GM12892 (cell line): Measurements from ENCODE around the gene SUMF2.

Experiments used
- POLR2A ChIP-seq: IDR thresholded peaks from 2 replicates; pipeline ENCODE4 v1.6.1; 2011; ENCODE audit warnings: low read depth, low read length, control low read depth
- TAF1 ChIP-seq: IDR thresholded peaks from 2 replicates; pipeline ENCODE4 v1.6.1; 2011; ENCODE audit warnings: low read depth, mild to moderate bottlenecking, control low read depth, low read length, borderline replicate concordance

DNA sequence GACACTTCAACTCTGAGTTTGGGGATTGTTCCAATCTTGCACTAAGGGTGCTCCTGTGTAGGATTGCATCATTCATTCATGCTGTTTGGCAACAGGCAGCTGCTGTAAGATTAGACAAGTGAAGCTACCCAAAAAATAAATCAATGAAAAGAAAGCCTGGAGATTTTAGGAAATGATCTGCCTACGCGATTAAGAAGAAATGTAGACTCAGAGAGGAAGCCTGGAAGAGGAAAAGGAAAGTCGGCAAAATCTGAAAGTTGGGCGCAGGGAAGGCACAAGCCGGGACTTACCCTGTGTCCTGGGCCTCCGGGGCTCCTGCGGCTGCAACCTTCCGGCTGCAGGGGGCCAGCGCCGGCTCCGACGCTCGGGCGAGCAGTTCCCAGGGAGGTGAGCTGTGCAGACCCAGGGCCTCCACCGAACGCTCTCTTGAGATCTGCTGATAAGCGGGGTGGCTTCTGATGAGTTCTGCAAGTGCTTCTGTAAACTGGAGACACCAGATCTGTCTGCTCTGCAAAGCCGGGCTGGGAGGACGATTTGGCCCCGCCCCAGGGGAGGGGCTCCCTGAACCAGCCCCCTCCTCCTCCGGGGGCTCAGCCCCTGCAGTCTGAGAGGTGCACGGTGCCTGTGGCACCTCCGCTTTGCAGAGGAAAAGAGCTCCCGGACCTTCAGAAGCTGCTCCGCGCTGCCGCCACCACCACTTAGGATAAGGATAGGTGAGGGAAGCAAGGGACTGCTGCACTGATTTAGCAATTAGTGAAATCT lies 30.2 kb upstream of the SUMF2 start:
- TF ChIP-seq POLR2A (peak; percentile 65; the same call in 1 of the 2 replicates), TAF1 (peak; percentile 67)
